Measurements from ENCODE around the gene TAF1B.

GRCh38 chr2:9809448-9810088 lies 33.7 kb upstream of the TAF1B start:
- TF ChIP-seq EP300 (IDR thresholded peaks at IDR 0.05; ENCODE audit: borderline replicate concordance) (no peak), NFIC (IDR thresholded peaks at IDR 0.05) (no peak), REST (IDR thresholded peaks at IDR 0.05; ENCODE audit: low read depth) (no peak), FOXM1 (IDR thresholded peaks at IDR 0.05; ENCODE audit: borderline replicate concordance, low read depth) (no peak), TCF12 (IDR thresholded peaks at IDR 0.05; ENCODE audit: low read depth) (no peak), YY1 (IDR thresholded peaks at IDR 0.05; ENCODE audit: low read depth) (no peak), TAF1 (IDR thresholded peaks at IDR 0.05; ENCODE audit: low read depth) (no peak), MAX (IDR thresholded peaks at IDR 0.05) (no peak), RAD21 (IDR thresholded peaks at IDR 0.05; ENCODE audit: low read depth) (no peak), CREB1 (IDR thresholded peaks at IDR 0.05; ENCODE audit: low read depth) (no peak), EGR1 (IDR thresholded peaks at IDR 0.05) (no peak), ZBTB7A (IDR thresholded peaks at IDR 0.05; ENCODE audit: low read depth) (no peak), TEAD4 (IDR thresholded peaks at IDR 0.05) (no peak)

Measured in Ishikawa (cell line).